ENCODE results near the gene LGALS3BP.

LGALS3BP gene

DNA sequence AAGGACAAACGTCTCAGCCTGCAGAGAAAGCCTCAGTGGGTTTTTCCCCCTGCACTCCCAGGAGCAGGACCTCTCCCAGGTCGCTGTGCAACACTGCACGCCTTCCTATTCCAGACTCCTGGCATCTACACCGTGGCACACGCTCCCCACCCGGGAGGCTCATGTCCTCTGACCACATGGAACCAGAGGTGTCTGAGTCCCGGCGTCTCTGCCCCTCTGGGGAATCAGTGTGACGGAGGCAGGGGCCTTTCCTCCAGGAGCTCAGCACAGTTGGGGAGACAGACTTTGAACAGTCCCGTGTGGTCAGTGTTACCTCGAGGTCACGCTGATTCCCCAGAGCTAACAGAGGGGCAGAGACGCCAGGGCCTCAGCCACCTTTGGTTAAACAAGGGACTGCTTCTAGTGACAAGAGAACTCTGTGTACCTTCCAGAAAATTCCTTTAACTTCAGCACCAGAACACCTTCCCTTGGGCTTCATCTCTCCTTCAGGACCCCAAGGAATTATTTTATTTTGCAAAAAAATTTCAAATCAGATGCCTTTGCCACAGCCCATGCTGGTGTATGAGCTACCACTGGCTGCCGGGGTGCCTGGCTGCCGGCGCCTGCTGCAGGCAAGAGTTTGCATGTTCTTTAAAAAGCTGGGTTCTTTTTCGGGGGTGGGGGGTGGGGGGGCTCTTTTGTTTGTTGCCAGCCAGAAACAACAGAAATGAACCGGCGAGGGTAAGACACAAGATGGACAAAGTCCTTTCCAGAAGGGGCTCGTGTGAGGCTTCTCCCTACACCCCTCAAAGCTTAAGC, 23.3 kb upstream of the LGALS3BP start:
- Histone ChIP-seq H3K9ac (ENCODE audit: low read length) (no peak overlapping the region), H3K36me3 (ENCODE audit: control insufficient read depth, insufficient read depth, low read length) (peaks cover 8% of the 10 kb centered on the region; the same call in 1 of the 2 replicates), H3K4me1 (ENCODE audit: control insufficient read depth, insufficient read depth, low read length) (no peaks in the 10 kb centered on the region; the same call in 1 of the 2 replicates), H3K27ac (ENCODE audit: low read depth, low read length) (no peak overlapping the region), H3K4me3 (ENCODE audit: low read depth, low read length) (no peak overlapping the region), H3K9me3 (ENCODE audit: control insufficient read depth, insufficient read depth, low read depth, low read length) (no peaks in the 10 kb centered on the region), H3K27me3 (ENCODE audit: control insufficient read depth, insufficient read depth, low read length) (peaks cover 68% of the 10 kb centered on the region)

- peaks cover 9% of the 10 kb centered on the region; the same call in 1 of the 2 replicates for H3K36me3 ChIP-seq (ENCODE audit: control insufficient read depth, insufficient read depth, low read length)
Measured at GRCh38 chr17:79002291-79002690, 22.6 kb upstream of the LGALS3BP start.

DNA sequence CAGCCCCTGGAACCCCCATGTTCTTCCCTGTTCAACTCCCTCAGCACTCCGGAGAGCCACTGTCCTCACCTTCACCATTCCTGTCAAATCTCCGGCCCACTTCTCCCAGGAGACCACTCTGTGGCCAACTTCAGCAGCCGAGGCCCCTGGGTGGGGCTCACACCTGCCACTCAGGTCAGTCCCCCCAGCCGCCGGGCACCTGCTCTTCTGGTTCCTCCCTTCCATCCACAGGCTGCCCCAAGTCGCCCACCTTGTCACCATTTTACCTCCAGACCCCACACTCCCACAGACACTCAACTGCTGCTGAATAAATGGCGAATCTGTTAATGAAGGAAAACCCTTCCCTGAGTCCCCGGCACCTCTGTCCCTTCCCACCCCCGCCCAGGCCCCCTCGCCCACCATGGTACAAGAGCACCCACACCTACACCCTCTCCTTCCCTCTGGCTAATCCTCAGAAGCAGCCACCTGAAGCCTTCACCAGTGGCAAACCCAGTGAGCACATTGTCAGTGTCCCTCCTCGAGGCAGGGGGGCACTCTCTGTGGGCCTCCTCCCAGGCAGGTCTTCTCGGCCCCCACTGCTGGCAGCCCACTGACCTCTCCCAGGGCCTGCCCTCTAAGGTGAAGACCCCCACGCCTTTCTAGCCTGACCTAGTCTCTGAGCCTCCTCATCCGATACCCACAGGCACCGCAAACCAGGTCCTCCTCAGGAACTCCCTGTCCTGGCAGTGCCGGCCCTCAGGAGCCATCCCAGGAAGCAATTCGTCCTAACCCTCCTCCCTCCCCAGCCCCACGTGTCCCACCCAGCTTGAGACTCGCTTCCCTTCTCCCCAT, 21.7 kb upstream of the LGALS3BP start:
- no peak overlapping the region for H3K9ac ChIP-seq (ENCODE audit: low read length)
- H3K27me3 ChIP-seq (ENCODE audit: control insufficient read depth, insufficient read depth, low read length): peaks cover 55% of the 10 kb centered on the region
- H3K27ac ChIP-seq (ENCODE audit: low read depth, low read length): no peak overlapping the region
- no peaks in the 10 kb centered on the region for H3K9me3 ChIP-seq (ENCODE audit: control insufficient read depth, insufficient read depth, low read depth, low read length)
- H3K4me1 ChIP-seq (ENCODE audit: control insufficient read depth, insufficient read depth, low read length): no peaks in the 10 kb centered on the region
- H3K4me3 ChIP-seq (ENCODE audit: low read depth, low read length): no peak overlapping the region
- peaks cover 18% of the 10 kb centered on the region for H3K36me3 ChIP-seq (ENCODE audit: control insufficient read depth, insufficient read depth, low read length)

More at GRCh38 chr17:79002291-79002690, 22.6 kb upstream of the LGALS3BP start:
- Histone ChIP-seq H3K9ac (ENCODE audit: low read length) (no peak overlapping the region), H3K27ac (ENCODE audit: low read depth, low read length) (no peak overlapping the region), H3K27me3 (ENCODE audit: control insufficient read depth, insufficient read depth, low read length) (peaks cover 64% of the 10 kb centered on the region), H3K4me1 (ENCODE audit: control insufficient read depth, insufficient read depth, low read length) (no peaks in the 10 kb centered on the region), H3K4me3 (ENCODE audit: low read depth, low read length) (no peak overlapping the region), H3K9me3 (ENCODE audit: control insufficient read depth, insufficient read depth, low read depth, low read length) (no peaks in the 10 kb centered on the region)

- H3K4me1 ChIP-seq (ENCODE audit: control insufficient read depth, insufficient read depth, low read length): no peaks in the 10 kb centered on the region
Measured at GRCh38 chr17:79000396-79001189, 20.9 kb upstream of the LGALS3BP start.

GRCh38 chr17:78999947-79000395, 20.2 kb upstream of the LGALS3BP start:
- peaks cover 30% of the 10 kb centered on the region for H3K36me3 ChIP-seq (ENCODE audit: control insufficient read depth, insufficient read depth, low read length)
- H3K27ac ChIP-seq (ENCODE audit: low read depth, low read length): no peak overlapping the region
- H3K4me1 ChIP-seq (ENCODE audit: control insufficient read depth, insufficient read depth, low read length): no peaks in the 10 kb centered on the region
- H3K9ac ChIP-seq (ENCODE audit: low read length): no peak overlapping the region
- no peaks in the 10 kb centered on the region for H3K9me3 ChIP-seq (ENCODE audit: control insufficient read depth, insufficient read depth, low read depth, low read length)
- H3K27me3 ChIP-seq (ENCODE audit: control insufficient read depth, insufficient read depth, low read length): peaks cover 42% of the 10 kb centered on the region
- no peak overlapping the region for H3K4me3 ChIP-seq (ENCODE audit: low read depth, low read length)

More at GRCh38 chr17:79000396-79001189, 20.9 kb upstream of the LGALS3BP start:
- peaks cover 26% of the 10 kb centered on the region for H3K36me3 ChIP-seq (ENCODE audit: control insufficient read depth, insufficient read depth, low read length)
- no peak overlapping the region for H3K27ac ChIP-seq (ENCODE audit: low read depth, low read length)
- no peaks in the 10 kb centered on the region for H3K9me3 ChIP-seq (ENCODE audit: control insufficient read depth, insufficient read depth, low read depth, low read length)
- H3K27me3 ChIP-seq (ENCODE audit: control insufficient read depth, insufficient read depth, low read length): peaks cover 47% of the 10 kb centered on the region
- H3K4me3 ChIP-seq (ENCODE audit: low read depth, low read length): no peak overlapping the region
- H3K9ac ChIP-seq (ENCODE audit: low read length): no peak overlapping the region

GRCh38 chr17:78999056-78999768, 19.5 kb upstream of the LGALS3BP start:
- no peak overlapping the region for H3K27ac ChIP-seq (ENCODE audit: low read depth, low read length)
- H3K4me1 ChIP-seq (ENCODE audit: control insufficient read depth, insufficient read depth, low read length): no peaks in the 10 kb centered on the region
- H3K36me3 ChIP-seq (ENCODE audit: control insufficient read depth, insufficient read depth, low read length): peaks cover 38% of the 10 kb centered on the region
- no peak overlapping the region for H3K4me3 ChIP-seq (ENCODE audit: low read depth, low read length)
- peaks cover 42% of the 10 kb centered on the region for H3K27me3 ChIP-seq (ENCODE audit: control insufficient read depth, insufficient read depth, low read length)
- H3K9me3 ChIP-seq (ENCODE audit: control insufficient read depth, insufficient read depth, low read depth, low read length): no peaks in the 10 kb centered on the region
- no peak overlapping the region for H3K9ac ChIP-seq (ENCODE audit: low read length)

DNA sequence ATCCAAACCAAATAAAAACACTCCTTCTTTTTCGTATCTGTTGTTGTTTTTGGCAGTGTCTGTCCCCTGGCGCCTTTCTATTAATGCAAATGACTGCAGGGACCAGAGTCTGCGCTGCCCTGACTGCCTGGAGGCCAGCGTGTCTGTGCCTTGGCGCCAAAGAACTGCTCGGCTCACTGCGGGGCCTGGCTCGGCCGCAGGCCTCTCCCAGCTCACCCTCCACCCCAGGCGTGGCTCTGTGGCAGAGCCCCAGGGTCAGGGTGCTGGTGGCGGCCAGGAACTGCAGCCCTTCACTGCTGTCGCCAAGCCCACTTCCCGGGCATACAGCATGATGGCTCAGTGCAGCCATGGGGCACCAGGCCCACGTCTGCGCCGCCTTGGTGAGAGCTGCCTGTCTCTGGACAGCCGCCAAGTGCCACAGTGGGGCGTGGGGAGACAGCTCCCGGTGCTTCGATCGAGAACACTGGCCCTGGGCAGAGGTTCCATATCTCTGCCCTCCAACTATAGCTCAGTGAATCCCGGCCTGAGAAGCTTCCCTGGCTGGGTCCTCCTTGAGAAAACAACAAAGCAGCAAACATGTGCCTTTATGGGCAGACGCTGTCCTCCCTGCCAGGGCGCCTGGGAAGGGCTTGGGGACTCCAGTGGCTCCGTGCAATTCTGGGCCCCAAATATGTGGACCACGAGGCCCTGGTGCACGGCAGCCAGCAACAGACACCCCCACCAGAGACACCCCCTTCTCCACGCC, 18.8 kb upstream of the LGALS3BP start:
- Histone ChIP-seq H3K27me3 (ENCODE audit: control insufficient read depth, insufficient read depth, low read length) (peaks cover 39% of the 10 kb centered on the region), H3K36me3 (ENCODE audit: control insufficient read depth, insufficient read depth, low read length) (peaks cover 44% of the 10 kb centered on the region), H3K4me1 (ENCODE audit: control insufficient read depth, insufficient read depth, low read length) (no peaks in the 10 kb centered on the region), H3K9ac (ENCODE audit: low read length) (no peak overlapping the region), H3K27ac (ENCODE audit: low read depth, low read length) (no peak overlapping the region), H3K4me3 (ENCODE audit: low read depth, low read length) (no peak overlapping the region), H3K9me3 (ENCODE audit: control insufficient read depth, insufficient read depth, low read depth, low read length) (no peaks in the 10 kb centered on the region)

GRCh38 chr17:78997881-78998280, 18.2 kb upstream of the LGALS3BP start:
- Histone ChIP-seq H3K9me3 (ENCODE audit: control insufficient read depth, insufficient read depth, low read depth, low read length) (no peaks in the 10 kb centered on the region), H3K27ac (ENCODE audit: low read depth, low read length) (no peak overlapping the region), H3K4me1 (ENCODE audit: control insufficient read depth, insufficient read depth, low read length) (no peaks in the 10 kb centered on the region), H3K9ac (ENCODE audit: low read length) (no peak overlapping the region), H3K4me3 (ENCODE audit: low read depth, low read length) (no peak overlapping the region), H3K27me3 (ENCODE audit: control insufficient read depth, insufficient read depth, low read length) (peaks cover 33% of the 10 kb centered on the region), H3K36me3 (ENCODE audit: control insufficient read depth, insufficient read depth, low read length) (peaks cover 46% of the 10 kb centered on the region)

GRCh38 chr17:78997231-78997741, 17.6 kb upstream of the LGALS3BP start:
- Histone ChIP-seq H3K27me3 (ENCODE audit: control insufficient read depth, insufficient read depth, low read length) (peaks cover 27% of the 10 kb centered on the region), H3K4me3 (ENCODE audit: low read depth, low read length) (no peak overlapping the region), H3K4me1 (ENCODE audit: control insufficient read depth, insufficient read depth, low read length) (no peaks in the 10 kb centered on the region), H3K27ac (ENCODE audit: low read depth, low read length) (no peak overlapping the region), H3K9ac (ENCODE audit: low read length) (no peak overlapping the region), H3K36me3 (ENCODE audit: control insufficient read depth, insufficient read depth, low read length) (peaks cover 46% of the 10 kb centered on the region), H3K9me3 (ENCODE audit: control insufficient read depth, insufficient read depth, low read depth, low read length) (no peaks in the 10 kb centered on the region)
